ENCODE results near the gene PDK2. TPM values are rescaled to one million over a fixed set of nuclear protein-coding genes. Genes with fewer than 3 reads are reported as not detected.

Gene PDK2
- total and polyA plus RNA-seq, 2 of the 4 experiments (the other 2 are of a cell fraction) = 26.7 to 104 TPM

GRCh38 chr17:50066995-50067394 lies 28.2 kb upstream of the PDK2 start:
- Histone ChIP-seq H3K79me1 (ENCODE audit: low read depth in 1 of 2, low read length in 2 of 2) (peaks cover 56 to 89% of the 10 kb centered on the region in 2 experiments), H3K23ac (ENCODE audit: low read depth, low read length) (peak overlapping the region; percentile 87; the same call in 1 of the 2 replicates), H2BK15ac (ENCODE audit: low read depth, low read length) (no peak overlapping the region), H3K9ac (ENCODE audit: low read depth, low read length) (no peak overlapping the region), H3K14ac (replicated peaks; ENCODE audit: low read depth, low read length) (peak overlapping the region; percentile 48; the same call in 1 of the 2 replicates), H3K36me3 (ENCODE audit: control insufficient read depth, insufficient read depth, low read length) (peaks cover 26% of the 10 kb centered on the region), H4K20me1 (ENCODE audit: insufficient read depth, low read length) (no peaks in the 10 kb centered on the region), H3K9me1 (ENCODE audit: insufficient read depth, low read length) (peaks cover 47% of the 10 kb centered on the region), H3K27ac (ENCODE audit: insufficient read depth, low read length) (no peak overlapping the region), H3K4me3 (ENCODE audit: insufficient read depth, low read depth, low read length) (no peak overlapping the region), H3K4ac (ENCODE audit: low read depth, low read length) (peak overlapping the region; percentile 60), H2AFZ (replicated peaks; ENCODE audit: low read length, poor library complexity) (no peak overlapping the region), H2BK5ac (ENCODE audit: low read depth, low read length, poor library complexity, severe bottlenecking) (peak overlapping the region; percentile 40), H4K5ac (ENCODE audit: low read depth, low read length) (no peak overlapping the region), H3K9me3 (ENCODE audit: control insufficient read depth, insufficient read depth, low read length) (no peaks in the 10 kb centered on the region), H2AK9ac (replicated peaks; ENCODE audit: low read depth, low read length, poor library complexity) (no peak overlapping the region), H3K18ac (ENCODE audit: low read depth, low read length) (no peak overlapping the region), H2BK20ac (ENCODE audit: low read depth, low read length) (peak overlapping the region; percentile 39; the same call in 1 of the 2 replicates), H3K56ac (ENCODE audit: extremely low read depth, insufficient read depth, low read length) (no peak overlapping the region; the same call in 1 of the 2 replicates), H4K91ac (ENCODE audit: insufficient read depth, low read depth, low read length) (no peak overlapping the region), H4K8ac (ENCODE audit: low read depth in 2 of 2, low read length in 2 of 2) (peak overlapping the region in 1 of 2 experiments; percentile 30; a peak in 1 of 4 replicates), H2BK120ac (ENCODE audit: low read depth, low read length) (no peak overlapping the region), H2AK5ac (ENCODE audit: low read depth, low read length) (peak overlapping the region; percentile 45), H3K27me3 (ENCODE audit: control insufficient read depth, insufficient read depth, low read length) (no peaks in the 10 kb centered on the region), H3K4me2 (ENCODE audit: low read depth, low read length) (no peak overlapping the region), H3K4me1 (ENCODE audit: control insufficient read depth, insufficient read depth, low read length) (peaks cover 36% of the 10 kb centered on the region)
- TF ChIP-seq BHLHE40 (IDR thresholded peaks at IDR 0.05; ENCODE audit: low read depth, low read length) (no peak), CHD1 (IDR thresholded peaks at IDR 0.05; ENCODE audit: low read depth, low read length) (no peak), RCOR1 (IDR thresholded peaks at IDR 0.05; ENCODE audit: insufficient replicate concordance, low read length) (no peak), POLR2A (IDR thresholded peaks at IDR 0.05; ENCODE audit: low read depth, low read length) (no peak)
- DNase-seq = no peak
- no CpG with 5 or more reads among the region's 2 CpGs for WGBS, 2 experiments (ENCODE audit: extremely low coverage in 2 of 2, insufficient read length in 1 of 2)
- no peak for ATAC-seq (ENCODE audit: low read depth)
- dilution Hi-C loops (cut with HindIII; ENCODE audit: low sequenced_read_pairs, unreplicated experiment) = no loop called here
- BruUV-seq (replicated peaks) = no TSS peak
- intact Hi-C loops (cut with micrococcal nuclease) = loop anchor here (2.0 to 10.0 kb wide), 2 partner anchors 40 to 872 kb away; no protein-coding TSS in a partner anchor
- in situ Hi-C loops (cut with MboI; ENCODE audit: low sequenced_read_pairs) = no loop called here
- POLR2A ChIA-PET (ENCODE audit: unreplicated experiment) = no interaction called here
- CTCF ChIA-PET = interaction anchor here (1.2 kb wide), 1 partner anchor 27 kb away, joined by 3 read pairs; no protein-coding TSS in a partner anchor
